KMS-11 (cell line): ENCODE data around the gene RSAD2.

Source experiments
- H2AFZ ChIP-seq: fragments of 200-600 bp; sonication (generic); 2 replicates; pipeline ENCODE4 v1.6.1; 2016; ENCODE audit warnings: antibody characterized with exemption, mixed run types, low read depth
- H3K27ac ChIP-seq: fragments of 200-600 bp; sonication (generic); 2 replicates; pipeline ENCODE4 v1.6.1; 2016; ENCODE audit warnings: mild to moderate bottlenecking, mixed run types
- H3K27me3 ChIP-seq: fragments of 200-600 bp; sonication (generic); 2 replicates; pipeline ENCODE4 v1.6.1; 2017; ENCODE audit warnings: mild to moderate bottlenecking, low read depth, mixed run types, moderate library complexity; ENCODE audit not compliant: insufficient read depth
- H3K36me3 ChIP-seq: fragments of 200-600 bp; sonication (generic); 2 replicates; pipeline ENCODE4 v1.6.1; 2017; ENCODE audit warnings: mild to moderate bottlenecking, mixed run types; ENCODE audit not compliant: insufficient read depth
- H3K4me1 ChIP-seq: fragments of 200-600 bp; sonication (generic); 2 replicates; pipeline ENCODE4 v1.6.1; 2016; ENCODE audit warnings: mild to moderate bottlenecking, low read depth, mixed run types; ENCODE audit not compliant: poor library complexity, severe bottlenecking
- H3K4me2 ChIP-seq: fragments of 200-600 bp; sonication (generic); 2 replicates; pipeline ENCODE4 v1.7.0; 2016; ENCODE audit warnings: mild to moderate bottlenecking, mixed run types
- H3K4me3 ChIP-seq: fragments of 200-600 bp; sonication (generic); IDR thresholded peaks from 2 replicates; pipeline ENCODE4 v1.6.1; 2017; ENCODE audit warnings: low read depth, low read length, mixed read lengths; ENCODE audit not compliant: insufficient read depth
- H3K79me2 ChIP-seq: fragments of 200-600 bp; sonication (generic); 2 replicates; pipeline ENCODE4 v1.6.1; 2016; ENCODE audit warnings: low read depth, mixed run types; ENCODE audit not compliant: insufficient read depth
- H3K9ac ChIP-seq: fragments of 200-600 bp; sonication (generic); 2 replicates; pipeline ENCODE4 v1.6.1; 2016; ENCODE audit warnings: mild to moderate bottlenecking, mixed run types
- H4K20me1 ChIP-seq: fragments of 200-600 bp; sonication (generic); 2 replicates; pipeline ENCODE4 v1.6.1; 2016; ENCODE audit warnings: mild to moderate bottlenecking, mixed run types; ENCODE audit not compliant: insufficient read depth
- CTCF ChIP-seq: fragments of 200-600 bp; sonication (generic); conservative IDR thresholded peaks from 2 replicates; pipeline ENCODE4 v1.6.1; 2017; ENCODE audit warnings: low read depth, mild to moderate bottlenecking, antibody characterized with exemption, low read length, moderate library complexity, mixed read lengths

RSAD2 gene

GRCh38 chr2:6841537-6842287 lies 35.9 kb upstream of the RSAD2 start:
- Histone ChIP-seq H3K27ac (no peak overlapping the region), H3K36me3 (no peaks in the 10 kb centered on the region), H2AFZ (no peak overlapping the region), H3K4me3 (no peak overlapping the region), H3K4me1 (no peaks in the 10 kb centered on the region), H3K27me3 (no peaks in the 10 kb centered on the region), H4K20me1 (no peaks in the 10 kb centered on the region), H3K9ac (no peak overlapping the region), H3K79me2 (no peaks in the 10 kb centered on the region), H3K4me2 (no peak overlapping the region)
- TF ChIP-seq CTCF, result no peak

- no peak overlapping the region for H3K4me3 ChIP-seq
- no peak overlapping the region for H2AFZ ChIP-seq
- no peaks in the 10 kb centered on the region for H3K79me2 ChIP-seq
These were observed 32.3 kb upstream of the RSAD2 start for GRCh38 chr2:6845312-6845711.

GRCh38 chr2:6845903-6846302 lies 31.7 kb upstream of the RSAD2 start:
- Histone ChIP-seq H3K27me3 (no peaks in the 10 kb centered on the region), H3K27ac (no peak overlapping the region), H3K4me3 (no peak overlapping the region), H3K4me1 (no peaks in the 10 kb centered on the region), H3K36me3 (no peaks in the 10 kb centered on the region), H4K20me1 (no peaks in the 10 kb centered on the region), H3K4me2 (no peak overlapping the region), H2AFZ (no peak overlapping the region), H3K79me2 (no peaks in the 10 kb centered on the region), H3K9ac (no peak overlapping the region)
- peak; percentile 50 for TF ChIP-seq CTCF

More at GRCh38 chr2:6845312-6845711, 32.3 kb upstream of the RSAD2 start:
- Histone ChIP-seq H3K9ac (no peak overlapping the region), H3K27me3 (no peaks in the 10 kb centered on the region), H3K4me2 (no peak overlapping the region), H3K4me1 (no peaks in the 10 kb centered on the region), H3K36me3 (no peaks in the 10 kb centered on the region), H3K27ac (no peak overlapping the region), H4K20me1 (no peaks in the 10 kb centered on the region)
- TF ChIP-seq CTCF, result no peak

- no peaks in the 10 kb centered on the region for H3K36me3 ChIP-seq
- no peak overlapping the region for H3K4me3 ChIP-seq
- no peaks in the 10 kb centered on the region for H3K4me1 ChIP-seq
- TF ChIP-seq CTCF, result no peak
- no peak overlapping the region for H3K9ac ChIP-seq
- H2AFZ ChIP-seq, result no peak overlapping the region
- H4K20me1 ChIP-seq, result no peaks in the 10 kb centered on the region
- H3K79me2 ChIP-seq, result no peaks in the 10 kb centered on the region
- H3K4me2 ChIP-seq, result no peak overlapping the region
- no peak overlapping the region for H3K27ac ChIP-seq
- no peaks in the 10 kb centered on the region for H3K27me3 ChIP-seq
These were observed 31.0 kb upstream of the RSAD2 start for GRCh38 chr2:6846540-6846939.
